CD4-positive, alpha-beta T cell treated with Interleukin-17A for 4 hours (primary cell): ENCODE measurements around the gene SRBD1.

ENCODE experiments used
- DNase-seq: peaks from one replicate; pipeline ENCODE4 v3.0.0-alpha.2; 2020; ENCODE audit warnings: mixed read lengths

SRBD1 gene

GRCh38 chr2:45611020-45611859 is at the start of gene SRBD1:
Gene SRBD1 (minus strand): TSS chr2:45611267. CDS start chr2:45605441, 5,826 bp downstream.
- DNase-seq = peak; percentile 93

- no peak for DNase-seq
Measured at GRCh38 chr2:45654250-45654649, 43.2 kb upstream of the SRBD1 start.

GRCh38 chr2:45653122-45653913 is 42.3 kb upstream of the SRBD1 start:
- DNase-seq = no peak

- DNase-seq = peak; percentile 52
Measured at GRCh38 chr2:45652090-45653031, 41.3 kb upstream of the SRBD1 start.

- DNase-seq = peak; percentile 66
Measured at GRCh38 chr2:45651415-45652089, 40.5 kb upstream of the SRBD1 start, which contains the start of gene PRKCE. Gene PRKCE (plus strand): TSS chr2:45651675.

- peak; percentile 95 for DNase-seq
Measured at GRCh38 chr2:45650851-45651414, 39.9 kb upstream of the SRBD1 start.

- DNase-seq = peak; percentile 72
Measured at GRCh38 chr2:45649858-45650811, 39.1 kb upstream of the SRBD1 start.

GRCh38 chr2:45649462-45649857 is 38.4 kb upstream of the SRBD1 start:
- DNase-seq = no peak

- no peak for DNase-seq
Measured at GRCh38 chr2:45648636-45649035, 37.6 kb upstream of the SRBD1 start.

GRCh38 chr2:45647986-45648520 is 37.0 kb upstream of the SRBD1 start:
- DNase-seq = no peak

- no peak for DNase-seq
Measured at GRCh38 chr2:45647356-45647755, 36.3 kb upstream of the SRBD1 start.

- no peak for DNase-seq
Measured at GRCh38 chr2:45646289-45646688, 35.2 kb upstream of the SRBD1 start.

GRCh38 chr2:45643543-45644542 is 32.8 kb upstream of the SRBD1 start:
- peak; percentile 85 for DNase-seq

GRCh38 chr2:45643095-45643494 is 32.0 kb upstream of the SRBD1 start:
- DNase-seq = no peak

GRCh38 chr2:45640576-45640975 is 29.5 kb upstream of the SRBD1 start:
- DNase-seq = no peak

GRCh38 chr2:45637440-45637839 is 26.4 kb upstream of the SRBD1 start:
- DNase-seq = no peak

- DNase-seq = no peak
Measured at GRCh38 chr2:45636008-45636407, 24.9 kb upstream of the SRBD1 start.

GRCh38 chr2:45634223-45634622 is 23.2 kb upstream of the SRBD1 start:
- no peak for DNase-seq

- DNase-seq = no peak
Measured at GRCh38 chr2:45631955-45632354, 20.9 kb upstream of the SRBD1 start.
